MM.1S (cell line): ENCODE results near the gene SFMBT2.

Experiments used
- CTCF ChIP-seq: fragments of 300-600 bp; sonication (generic); IDR thresholded peaks from 2 replicates; pipeline ENCODE4 v1.5.1; 2016; ENCODE audit warnings: antibody characterized with exemption, low read length, mixed read lengths
- EZH2 ChIP-seq: fragments of 300-600 bp; sonication (generic); optimal IDR thresholded peaks from 2 replicates; pipeline ENCODE3; 2017; ENCODE audit warnings: low read depth, mild to moderate bottlenecking, antibody characterized with exemption, low read length, mixed read lengths
- EZH2phosphoT487 ChIP-seq: fragments of 300-600 bp; sonication (generic); IDR thresholded peaks from 2 replicates; pipeline ENCODE4 v1.6.1; 2018; ENCODE audit warnings: antibody characterized with exemption, low read length

DNA sequence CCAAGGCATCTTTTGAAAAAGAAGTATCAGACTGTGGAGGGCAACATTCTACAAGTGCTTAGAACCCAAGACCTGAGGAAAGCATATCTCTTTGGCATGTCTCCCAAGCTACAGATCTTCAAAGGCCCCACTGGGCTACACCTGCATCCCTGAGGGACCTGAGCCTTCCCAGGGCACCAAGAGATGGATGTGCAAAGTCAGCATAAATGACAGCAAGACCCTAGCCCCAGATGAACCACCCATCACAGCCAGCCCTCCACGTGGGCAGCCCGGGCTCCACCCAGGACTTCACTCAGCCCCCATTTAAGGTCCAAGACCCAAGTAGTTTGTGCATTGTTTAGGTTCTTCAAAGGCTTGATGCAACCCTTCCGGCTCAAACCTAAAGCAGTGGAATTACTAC is 123.5 kb downstream of the SFMBT2 start:
- TF ChIP-seq CTCF (no peak), EZH2 (no peak), EZH2phosphoT487 (no peak)
